ENCODE data around the gene LRBA.

LRBA gene

DNA sequence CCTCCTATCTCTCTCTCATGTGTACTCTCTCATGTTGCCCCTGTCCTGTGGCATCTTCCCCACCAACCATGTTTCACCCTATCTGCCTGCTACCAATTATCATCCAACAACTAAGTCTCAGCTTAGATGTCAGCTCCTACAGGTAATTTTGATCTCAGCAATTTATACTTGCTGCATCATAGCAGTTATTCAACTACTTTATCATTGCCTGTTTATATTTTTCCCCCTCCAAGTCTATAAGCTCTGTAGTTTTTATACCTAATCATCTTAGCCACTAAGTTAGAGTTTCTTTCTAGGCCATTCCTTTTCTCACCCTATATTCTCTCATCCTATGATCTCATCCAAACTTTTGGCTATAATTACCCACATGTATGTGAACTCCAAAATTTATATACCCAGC is 382.4 kb downstream of the LRBA start:
- no peak for DNase-seq (ENCODE audit: low spot score)
- in situ Hi-C loops (cut with MboI; ENCODE audit: low sequenced_read_pairs, unreplicated experiment), result no loop called here
- TF ChIP-seq, protein P1, sequence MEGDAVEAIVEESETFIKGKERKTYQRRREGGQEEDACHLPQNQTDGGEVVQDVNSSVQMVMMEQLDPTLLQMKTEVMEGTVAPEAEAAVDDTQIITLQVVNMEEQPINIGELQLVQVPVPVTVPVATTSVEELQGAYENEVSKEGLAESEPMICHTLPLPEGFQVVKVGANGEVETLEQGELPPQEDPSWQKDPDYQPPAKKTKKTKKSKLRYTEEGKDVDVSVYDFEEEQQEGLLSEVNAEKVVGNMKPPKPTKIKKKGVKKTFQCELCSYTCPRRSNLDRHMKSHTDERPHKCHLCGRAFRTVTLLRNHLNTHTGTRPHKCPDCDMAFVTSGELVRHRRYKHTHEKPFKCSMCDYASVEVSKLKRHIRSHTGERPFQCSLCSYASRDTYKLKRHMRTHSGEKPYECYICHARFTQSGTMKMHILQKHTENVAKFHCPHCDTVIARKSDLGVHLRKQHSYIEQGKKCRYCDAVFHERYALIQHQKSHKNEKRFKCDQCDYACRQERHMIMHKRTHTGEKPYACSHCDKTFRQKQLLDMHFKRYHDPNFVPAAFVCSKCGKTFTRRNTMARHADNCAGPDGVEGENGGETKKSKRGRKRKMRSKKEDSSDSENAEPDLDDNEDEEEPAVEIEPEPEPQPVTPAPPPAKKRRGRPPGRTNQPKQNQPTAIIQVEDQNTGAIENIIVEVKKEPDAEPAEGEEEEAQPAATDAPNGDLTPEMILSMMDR (IDR thresholded peaks at IDR 0.05; ENCODE audit: borderline replicate concordance, control extremely low read depth, extremely low read depth, insufficient read depth, missing control alignments), result no peak

DNA sequence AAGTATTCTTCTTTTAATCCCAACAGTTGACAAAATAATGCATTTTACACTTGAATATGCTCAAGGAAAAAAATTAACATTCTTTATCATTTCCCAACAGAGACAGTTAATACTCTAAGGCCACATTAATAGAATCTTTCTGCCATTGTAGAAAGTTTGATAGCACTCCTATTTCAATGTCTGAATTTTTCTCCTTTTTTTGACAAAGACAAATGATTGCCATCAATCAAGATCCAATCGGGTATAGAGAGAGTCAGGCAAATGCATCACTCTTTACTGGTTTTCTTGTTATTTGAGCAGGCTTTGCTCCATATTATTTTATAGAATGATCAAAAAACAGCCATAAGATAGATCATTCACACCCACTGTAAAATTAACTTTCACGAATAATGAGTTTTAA is 387.0 kb downstream of the LRBA start:
- TF ChIP-seq, protein P1 (IDR thresholded peaks at IDR 0.05; ENCODE audit: borderline replicate concordance, control extremely low read depth, extremely low read depth, insufficient read depth, missing control alignments), result no peak
- in situ Hi-C loops (cut with MboI; ENCODE audit: low sequenced_read_pairs, unreplicated experiment), result no loop called here
- no peak for DNase-seq (ENCODE audit: low spot score)

DNA sequence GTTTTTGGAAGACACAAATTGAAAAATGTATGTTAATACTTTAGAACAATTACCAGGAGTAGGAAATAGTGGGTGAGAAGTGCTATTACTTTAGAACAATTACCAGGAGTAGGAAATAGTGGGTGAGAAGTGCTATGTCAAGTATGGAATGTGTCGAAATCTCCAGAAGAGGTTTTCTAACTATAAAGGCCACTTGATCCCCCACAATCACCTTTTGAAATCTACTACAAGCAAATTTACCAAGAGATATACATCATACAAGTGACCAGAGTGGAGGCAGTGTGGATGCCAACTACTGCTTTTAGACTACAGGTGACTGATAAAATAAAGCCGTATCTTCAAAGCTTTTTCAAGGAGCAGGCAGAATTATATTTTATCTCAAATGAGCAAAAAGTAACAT is 390.1 kb downstream of the LRBA start:
- DNase-seq (ENCODE audit: low spot score), result no peak
- in situ Hi-C loops (cut with MboI; ENCODE audit: low sequenced_read_pairs, unreplicated experiment), result no loop called here
- TF ChIP-seq, protein P1 (IDR thresholded peaks at IDR 0.05; ENCODE audit: borderline replicate concordance, control extremely low read depth, extremely low read depth, insufficient read depth, missing control alignments), result no peak

DNA sequence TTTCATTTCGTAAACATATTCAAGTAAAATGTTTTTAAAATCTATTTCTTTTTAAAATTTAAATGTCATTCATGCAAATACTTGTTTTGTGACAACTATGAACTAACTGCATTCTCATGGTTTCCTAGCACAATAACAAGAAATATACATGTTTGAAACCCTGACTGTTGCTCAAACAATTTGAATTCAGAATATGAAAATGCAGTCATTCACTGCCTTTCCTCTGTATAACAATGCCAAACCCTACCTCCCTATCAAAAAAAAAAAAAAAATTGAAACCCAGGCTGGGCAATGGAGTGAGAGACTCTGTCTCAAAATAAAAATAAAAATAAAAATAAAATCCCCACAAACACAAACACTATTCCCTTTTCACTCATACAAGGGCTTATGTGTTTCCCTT is 391.0 kb downstream of the LRBA start:
- no peak for DNase-seq (ENCODE audit: low spot score)
- TF ChIP-seq, protein P1 (IDR thresholded peaks at IDR 0.05; ENCODE audit: borderline replicate concordance, control extremely low read depth, extremely low read depth, insufficient read depth, missing control alignments), result no peak
- in situ Hi-C loops (cut with MboI; ENCODE audit: low sequenced_read_pairs, unreplicated experiment), result no loop called here

- peak; percentile 12 for DNase-seq (ENCODE audit: low spot score)
- TF ChIP-seq, protein P1 (IDR thresholded peaks at IDR 0.05; ENCODE audit: borderline replicate concordance, control extremely low read depth, extremely low read depth, insufficient read depth, missing control alignments), result no peak
- in situ Hi-C loops (cut with MboI; ENCODE audit: low sequenced_read_pairs, unreplicated experiment), result no loop called here
These were observed 396.0 kb downstream of the LRBA start for GRCh38 chr4:150619042-150619441.

- no peak for DNase-seq (ENCODE audit: low spot score)
- in situ Hi-C loops (cut with MboI; ENCODE audit: low sequenced_read_pairs, unreplicated experiment), result no loop called here
- TF ChIP-seq, protein P1 (IDR thresholded peaks at IDR 0.05; ENCODE audit: borderline replicate concordance, control extremely low read depth, extremely low read depth, insufficient read depth, missing control alignments), result no peak
These were observed 406.0 kb downstream of the LRBA start for GRCh38 chr4:150609131-150609530.
